Measurements from ENCODE around the gene PLA2G4D.

PLA2G4D gene

DNA sequence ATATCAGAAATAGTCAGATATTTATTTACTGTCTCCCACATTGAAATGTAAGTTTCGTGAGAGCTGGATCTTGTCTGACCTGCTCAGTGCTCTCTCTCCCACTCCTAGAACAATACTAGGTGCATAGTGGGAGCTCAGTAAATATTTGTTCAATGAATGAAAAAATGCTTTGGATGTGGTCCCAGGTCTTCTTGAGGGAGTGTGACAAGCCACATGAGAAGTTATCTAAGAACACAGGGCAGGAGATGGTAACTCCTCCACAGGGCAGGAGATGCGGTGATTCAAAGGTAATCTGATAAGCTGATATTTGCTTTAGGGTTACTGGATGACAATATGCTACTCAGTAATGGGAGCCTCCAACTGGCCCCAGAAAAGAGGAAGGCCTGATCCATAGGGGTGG, 47.8 kb downstream of the PLA2G4D start:
- DNase-seq, result no peak

DNA sequence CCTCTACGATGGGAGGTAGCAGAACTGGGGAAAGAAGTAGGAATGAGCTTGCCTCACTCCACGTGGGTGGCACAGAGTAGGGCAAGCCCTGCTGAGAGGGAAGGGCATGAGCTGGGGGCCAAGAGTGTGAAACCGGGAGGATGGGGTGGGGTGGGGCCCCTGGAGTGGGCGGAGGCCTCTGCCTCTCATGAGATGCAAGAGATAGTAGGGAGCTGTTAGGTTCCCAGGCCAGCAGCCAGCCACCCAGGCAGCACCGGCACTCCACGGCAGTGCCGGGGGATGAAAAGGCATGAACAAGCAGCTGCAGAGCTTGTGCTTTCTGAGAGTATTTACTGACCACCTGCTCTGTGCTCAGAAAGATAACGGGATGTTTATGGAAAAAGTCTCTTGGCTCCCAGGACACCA, 49.1 kb downstream of the PLA2G4D start:
- no peak for DNase-seq

DNA sequence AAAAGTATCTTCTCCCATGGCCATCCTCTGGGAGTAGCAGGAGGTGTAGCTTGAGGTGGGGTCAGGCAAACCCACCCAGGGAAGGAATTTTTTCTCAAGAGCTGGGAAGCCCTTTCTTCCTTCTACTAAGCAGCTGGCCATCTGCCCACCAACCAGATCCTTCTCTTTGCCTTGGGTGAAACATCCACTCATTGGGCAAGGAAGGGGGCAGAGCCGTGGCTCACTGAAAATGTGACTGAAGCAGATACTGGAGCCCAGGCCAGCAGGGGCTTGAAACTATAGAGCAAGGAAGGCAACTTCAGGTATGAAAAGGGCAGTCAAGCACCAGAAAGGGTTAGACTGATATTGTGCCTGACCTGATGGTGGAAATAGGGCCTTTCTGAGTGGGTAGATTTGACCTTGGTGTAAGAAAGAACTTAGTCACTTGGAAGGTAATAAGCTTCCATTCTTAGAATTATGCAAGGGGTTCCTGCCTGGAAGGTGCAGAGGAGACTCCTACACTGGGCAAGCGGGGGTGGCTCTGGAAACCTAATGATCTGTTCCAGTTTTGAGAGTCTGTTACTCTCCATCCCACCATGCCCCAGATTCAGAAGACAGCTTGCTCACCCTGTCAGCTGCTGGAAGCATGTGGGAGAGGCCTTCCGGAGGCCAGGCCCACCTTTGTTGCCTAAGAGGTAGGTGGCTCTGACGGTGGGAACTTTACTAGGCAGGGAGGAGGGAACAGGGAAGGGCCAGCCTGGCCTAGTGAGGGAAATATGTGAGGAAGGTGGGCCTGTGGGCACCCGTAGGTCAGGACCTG, 51.6 kb downstream of the PLA2G4D start:
- no peak for DNase-seq

DNA sequence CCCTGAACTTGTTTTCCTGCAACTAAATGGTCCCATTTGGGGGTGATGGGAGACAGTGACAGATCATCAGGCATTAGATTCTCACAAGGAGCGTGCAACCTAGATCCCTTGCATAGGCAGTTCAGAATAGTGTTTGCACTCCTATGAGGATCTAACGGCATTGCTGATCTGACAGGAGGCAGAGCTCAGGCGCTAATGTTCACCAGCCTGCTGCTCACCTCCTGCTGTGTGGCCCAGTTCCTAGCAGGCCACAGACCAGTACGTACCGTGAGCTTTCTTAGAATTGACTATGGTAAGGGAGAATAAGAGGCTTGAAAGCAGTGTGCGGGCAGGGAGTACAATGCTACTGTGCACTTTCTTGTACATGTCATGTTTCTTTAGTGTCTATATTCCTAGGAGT, 56.0 kb downstream of the PLA2G4D start:
- no peak for DNase-seq

DNA sequence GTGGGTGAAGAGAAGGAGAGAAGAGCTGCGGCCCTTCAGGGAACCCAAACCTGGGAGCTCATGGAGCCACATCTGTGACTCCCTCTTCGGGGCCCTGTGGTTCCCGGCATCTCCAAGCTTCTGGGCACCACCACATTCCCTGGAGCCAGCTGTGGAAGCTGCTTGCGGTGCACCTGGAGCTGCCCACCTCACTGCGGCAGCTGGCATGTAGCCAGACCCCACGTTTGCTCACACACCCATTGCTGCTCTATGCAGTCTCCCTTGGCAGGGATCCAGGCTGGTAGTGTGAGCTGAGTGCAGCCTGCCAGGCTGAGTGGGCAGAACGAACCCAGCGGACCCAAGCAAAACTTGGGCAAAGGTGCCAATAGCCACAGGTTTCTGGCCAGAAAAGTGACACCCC, 56.7 kb downstream of the PLA2G4D start:
- peak; percentile 19 for DNase-seq

DNA sequence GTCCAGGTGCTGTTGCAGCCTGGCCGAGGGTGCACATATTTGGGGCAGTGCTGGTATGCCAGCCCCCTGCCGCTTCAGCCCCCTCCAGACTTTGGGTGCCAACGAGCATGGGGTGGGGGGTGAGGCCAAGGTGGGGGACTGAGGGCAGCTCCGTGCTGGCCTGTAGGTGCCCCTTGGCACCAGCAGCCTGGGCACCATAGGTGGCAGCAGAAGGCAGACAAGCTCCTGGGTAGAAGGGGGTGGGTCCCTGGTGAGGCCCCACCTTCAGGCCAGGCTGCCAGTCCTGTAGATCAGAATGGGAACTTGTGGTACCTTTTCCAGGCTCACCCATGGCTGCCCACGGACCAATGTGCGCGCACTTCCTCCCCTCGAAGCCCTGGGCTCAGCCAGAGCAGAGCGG, 57.4 kb downstream of the PLA2G4D start:
- no peak for DNase-seq

DNA sequence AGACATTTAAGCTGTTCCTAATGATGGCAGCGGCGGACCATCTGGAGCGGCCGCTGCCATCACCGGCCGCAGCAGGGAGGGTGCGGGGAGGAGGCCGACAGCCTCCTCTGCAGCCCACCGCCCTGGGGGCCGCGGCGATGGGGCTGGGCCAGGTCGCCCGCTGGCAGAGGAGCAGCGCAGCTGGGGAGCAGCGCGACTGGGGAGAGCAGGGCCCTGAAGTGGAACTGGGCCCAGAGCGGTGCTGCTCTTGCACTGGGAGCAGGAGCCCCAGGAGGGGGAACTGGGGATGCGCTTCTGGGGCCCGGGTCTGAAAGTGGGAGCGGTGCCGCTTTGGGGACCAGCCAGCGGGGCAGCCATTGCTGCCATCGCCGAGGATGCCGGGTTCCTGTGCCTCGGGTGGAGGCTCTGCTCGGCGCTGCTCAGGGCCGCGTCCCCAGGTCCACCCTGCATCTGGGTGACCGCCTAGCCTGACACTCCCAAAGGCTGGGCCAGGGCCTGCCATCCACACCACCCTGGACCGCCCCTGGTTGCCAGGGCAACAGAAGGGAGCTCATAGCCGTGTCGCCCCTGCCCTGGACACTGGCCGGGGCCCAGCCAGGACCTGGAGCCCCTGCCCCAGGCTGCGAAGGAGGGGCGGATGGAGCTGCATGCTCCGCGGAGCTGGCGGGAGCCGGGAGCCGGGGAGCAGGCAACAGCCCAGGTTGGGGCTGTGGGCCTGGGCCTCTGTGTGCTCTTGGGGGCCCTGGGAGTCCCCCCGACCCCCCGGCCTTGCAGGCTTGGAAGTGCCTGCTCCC, 58.1 kb downstream of the PLA2G4D start:
- DNase-seq, result no peak

DNA sequence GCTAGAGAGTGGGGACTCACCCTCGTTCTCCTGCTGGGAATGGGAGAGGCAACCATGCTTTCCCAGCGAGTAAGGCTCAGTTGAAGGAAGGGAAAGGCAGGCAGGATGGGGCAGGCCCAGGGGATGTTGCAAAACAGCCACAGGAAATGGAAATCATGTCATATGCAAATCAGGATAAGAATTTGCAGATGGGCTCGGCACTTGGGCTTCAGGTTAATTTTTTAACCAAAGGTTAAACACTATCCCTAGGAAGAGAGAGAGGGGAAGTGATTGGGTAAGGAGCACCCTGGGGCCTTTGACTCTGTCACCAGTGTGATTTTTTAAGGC, 59.0 kb downstream of the PLA2G4D start:
- no peak for DNase-seq

DNA sequence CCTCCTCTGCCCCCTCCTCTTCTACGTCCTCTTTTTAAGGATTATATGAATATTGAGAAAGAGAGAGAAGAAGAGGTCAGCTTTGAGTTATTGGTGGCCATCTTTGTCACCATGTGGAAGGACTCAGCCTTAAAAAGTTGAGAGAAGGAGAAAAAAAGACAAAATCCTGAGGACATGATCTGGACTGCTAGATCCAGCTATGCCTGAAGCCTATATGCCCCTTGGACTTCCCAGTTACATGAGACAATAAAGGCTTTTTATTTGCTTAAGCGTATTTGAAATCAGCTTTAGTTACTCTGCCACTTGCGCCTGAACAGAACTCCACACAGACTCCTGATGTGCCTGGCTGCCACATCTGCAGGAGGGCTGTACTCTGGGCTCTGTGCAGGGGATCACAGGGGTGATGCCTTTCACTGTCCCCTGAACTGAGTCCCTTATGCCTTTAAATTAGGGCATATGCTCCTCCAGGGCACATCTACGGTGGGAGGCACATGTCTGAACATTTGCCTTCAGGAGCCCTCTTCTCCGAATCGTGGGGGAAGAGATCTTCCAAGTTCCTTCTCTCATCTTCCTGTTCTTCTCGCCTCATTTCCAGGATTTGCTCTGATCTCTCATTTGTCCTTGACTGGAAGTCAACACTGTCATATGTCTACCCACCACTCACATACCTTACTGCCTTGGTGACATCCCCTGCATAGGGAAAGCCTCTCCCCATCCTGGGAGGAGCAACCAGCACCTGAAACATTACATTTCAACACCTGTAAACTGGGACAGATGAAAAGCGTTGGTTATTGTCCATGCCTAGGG, 59.5 kb downstream of the PLA2G4D start:
- no peak for DNase-seq

DNA sequence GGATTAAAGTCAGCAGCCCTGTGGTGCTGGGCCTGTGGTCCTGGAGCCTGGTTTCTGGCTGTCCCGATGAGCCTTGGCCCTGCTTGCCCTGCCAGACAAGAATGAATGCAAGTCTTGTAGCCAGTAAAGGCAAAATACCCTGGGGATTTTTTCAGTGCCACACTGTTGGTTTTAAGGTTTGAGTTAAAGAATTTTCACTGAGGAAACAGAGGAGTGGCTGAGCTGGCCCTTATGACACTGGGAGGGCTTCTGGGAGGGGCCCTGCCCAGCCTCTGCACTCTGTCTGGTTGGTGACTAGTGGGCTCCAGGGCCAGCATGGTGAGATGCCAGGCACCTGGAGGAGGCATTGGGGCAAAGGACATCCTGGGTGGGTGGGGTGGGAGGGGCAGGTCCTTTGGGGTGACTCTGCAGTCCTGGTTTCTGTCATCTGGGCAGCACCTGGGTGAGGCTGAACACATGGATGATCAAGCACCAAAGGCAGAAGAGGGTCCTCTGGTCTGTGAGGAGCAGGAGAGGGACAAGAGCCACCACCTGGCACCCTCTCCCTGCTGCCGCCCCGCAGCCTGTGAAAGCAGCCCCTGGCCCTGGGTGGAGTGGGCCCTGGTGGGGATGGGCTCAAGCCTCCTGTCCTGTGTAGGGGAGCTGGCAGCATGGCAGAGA, 61.0 kb downstream of the PLA2G4D start:
- no peak for DNase-seq

DNA sequence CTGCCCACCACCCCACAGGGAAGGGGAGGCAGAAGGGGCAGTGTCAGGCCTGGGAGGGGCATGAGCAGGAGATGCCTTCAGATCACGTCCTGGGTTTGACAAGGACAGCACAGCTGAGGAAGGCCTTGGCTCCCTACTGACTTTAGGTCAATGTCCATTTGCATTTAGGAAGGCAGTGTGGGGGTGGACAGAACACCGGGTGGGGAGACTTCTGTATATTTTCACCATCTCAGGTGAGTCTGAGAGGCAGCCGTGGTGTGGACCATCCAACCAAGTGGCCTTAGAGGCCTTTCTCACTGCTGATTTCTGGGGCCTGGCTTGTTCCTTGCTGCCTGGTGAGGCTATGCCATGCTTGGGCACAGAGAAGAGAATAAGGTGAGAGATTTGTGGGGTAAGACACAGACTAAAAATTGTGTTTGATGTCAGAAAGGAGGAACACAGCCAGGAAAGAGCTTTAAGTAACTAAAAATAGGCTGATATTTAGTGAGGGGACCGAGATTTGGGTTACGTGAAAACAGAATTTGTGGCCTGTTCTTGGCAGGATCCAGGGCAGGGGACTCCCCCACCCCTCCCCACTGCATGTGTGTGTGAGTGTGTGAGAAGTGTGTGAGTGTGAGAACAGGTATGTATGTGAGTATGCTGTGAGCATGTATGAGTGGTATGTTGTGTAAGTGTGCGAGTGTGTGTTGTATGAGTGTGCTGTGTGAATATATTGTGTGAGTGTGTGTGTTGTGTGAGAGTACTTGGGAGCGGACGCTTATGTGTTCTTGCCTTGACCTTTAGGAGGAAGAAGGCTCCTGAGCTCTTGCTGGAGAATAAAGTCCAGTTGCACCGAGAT, 61.8 kb downstream of the PLA2G4D start:
- DNase-seq, result no peak

DNA sequence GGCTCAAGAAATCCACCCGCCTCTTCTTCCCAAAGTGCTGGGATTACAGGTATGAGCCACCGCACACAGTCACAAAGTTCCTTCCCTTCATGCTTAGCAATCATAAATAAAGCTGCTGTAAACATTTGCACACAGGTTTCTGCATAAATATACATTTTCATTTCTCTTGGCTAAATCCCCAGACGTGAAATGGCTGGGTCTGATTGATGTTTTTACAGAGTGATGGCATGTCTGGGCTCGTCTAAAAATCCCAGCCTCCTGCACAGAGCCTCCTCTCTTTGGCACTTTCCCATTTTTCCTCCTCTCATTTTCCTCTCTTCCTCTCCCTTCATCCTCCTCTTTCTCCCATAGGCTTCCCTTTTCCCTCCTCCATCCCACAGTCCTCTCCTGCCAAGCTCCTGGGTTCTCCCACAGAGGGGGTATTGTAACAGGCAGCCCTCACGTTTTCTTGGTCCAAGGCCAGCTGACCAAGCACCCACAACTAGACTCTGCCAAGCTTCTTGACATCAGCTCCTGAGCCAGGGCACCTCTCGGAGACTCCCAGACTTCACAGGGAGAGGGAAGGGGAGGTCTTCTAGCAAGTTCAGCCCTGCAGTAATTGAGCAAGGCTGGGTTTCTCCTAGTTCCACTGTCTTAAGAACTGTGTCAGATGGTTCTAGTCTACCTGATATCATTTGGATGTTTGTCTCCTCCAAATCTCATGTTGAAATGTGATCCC, 63.0 kb downstream of the PLA2G4D start:
- DNase-seq, result no peak

DNA sequence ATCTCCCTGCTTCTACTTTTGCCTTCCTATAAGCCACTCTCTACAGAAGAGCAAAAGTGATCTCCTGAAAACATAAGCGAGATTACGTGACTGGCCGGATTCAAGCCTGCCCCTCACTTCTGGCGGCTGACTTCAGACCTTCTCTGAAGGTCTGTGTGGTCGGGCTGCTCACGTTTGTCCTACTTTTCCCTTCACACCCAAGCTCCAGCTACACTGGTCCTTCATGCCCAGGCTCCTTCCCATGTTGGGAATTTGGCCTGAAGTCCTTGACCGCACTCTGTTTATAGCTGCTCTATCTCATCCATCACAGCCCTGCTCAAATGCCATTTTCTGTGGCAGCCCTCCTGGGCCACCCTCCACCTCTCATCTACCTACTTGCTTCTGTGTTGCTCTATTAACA, 66.8 kb downstream of the PLA2G4D start:
- DNase-seq, result no peak

DNA sequence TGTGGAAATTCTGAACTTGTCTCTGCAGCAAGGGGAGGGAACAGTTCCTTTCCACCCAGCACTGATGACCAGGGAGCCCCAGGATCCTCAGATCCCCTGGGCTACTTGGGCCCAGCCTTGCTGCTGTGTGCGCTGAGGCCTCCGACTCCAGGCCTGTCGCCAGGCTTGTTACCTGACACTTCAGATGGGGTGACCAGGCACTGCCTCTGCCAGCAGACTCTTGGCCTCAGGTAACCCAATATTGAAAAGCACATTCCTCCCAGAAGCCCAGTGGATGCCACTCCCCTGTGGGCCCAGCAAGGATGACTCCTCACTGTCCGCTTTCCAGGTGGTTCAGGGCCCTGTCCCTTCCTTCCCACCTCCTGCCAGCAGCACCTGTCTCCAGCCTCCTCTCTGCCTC, 70.1 kb downstream of the PLA2G4D start:
- no peak for DNase-seq

DNA sequence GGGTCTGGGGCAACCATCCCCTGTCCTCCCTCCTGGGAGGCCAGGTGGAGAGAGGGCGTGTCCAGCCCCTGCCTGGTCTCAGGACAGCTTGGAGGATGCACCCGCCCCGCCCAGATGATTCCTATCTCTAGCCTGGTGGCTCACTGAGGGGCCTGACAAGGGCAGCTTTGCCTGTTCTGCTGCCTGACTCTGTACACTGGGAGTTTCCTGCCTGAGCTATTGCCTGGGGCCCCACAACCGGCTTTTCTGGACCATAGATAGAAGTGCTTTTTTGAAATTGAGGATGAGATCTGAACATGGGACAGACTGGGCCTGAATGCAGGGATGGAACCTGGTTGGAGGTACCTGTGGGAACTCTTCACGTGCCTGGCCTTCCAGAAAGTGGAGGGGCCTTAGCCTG, 72.8 kb downstream of the PLA2G4D start:
- no peak for DNase-seq

DNA sequence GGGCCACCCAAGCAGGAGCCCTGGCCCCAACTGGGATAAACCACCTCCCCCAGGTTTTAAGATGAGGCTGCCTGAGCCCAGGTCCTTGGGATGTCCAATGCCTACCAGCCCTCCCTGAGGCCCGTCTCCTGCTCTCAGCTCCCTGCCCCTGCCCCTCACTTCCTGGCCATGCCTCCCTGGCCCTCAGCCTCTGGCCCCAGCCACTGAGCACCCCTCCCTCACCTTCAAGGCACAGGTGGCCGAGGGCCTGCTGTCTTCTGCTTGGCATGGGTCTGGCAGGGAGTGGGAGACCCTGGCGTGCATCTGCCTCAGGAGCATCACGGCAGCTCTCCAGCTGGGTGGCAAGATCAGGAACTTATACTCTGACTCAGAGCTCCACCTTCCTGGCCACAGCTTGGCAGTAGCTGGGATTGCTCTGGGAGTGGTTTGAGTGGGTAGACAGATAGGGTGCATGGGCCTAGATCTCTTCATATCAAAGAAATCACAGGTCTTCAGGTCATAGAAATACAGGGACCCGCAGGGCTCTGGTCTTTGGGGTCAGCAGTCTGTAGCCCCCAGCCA, 73.6 kb downstream of the PLA2G4D start, which contains the start of gene PLA2G4E:
PLA2G4E (minus strand) TSS at position 330 of the 561 bp plus-strand sequence; CDS start at position 318, 12 bp downstream.
- no peak for DNase-seq

DNA sequence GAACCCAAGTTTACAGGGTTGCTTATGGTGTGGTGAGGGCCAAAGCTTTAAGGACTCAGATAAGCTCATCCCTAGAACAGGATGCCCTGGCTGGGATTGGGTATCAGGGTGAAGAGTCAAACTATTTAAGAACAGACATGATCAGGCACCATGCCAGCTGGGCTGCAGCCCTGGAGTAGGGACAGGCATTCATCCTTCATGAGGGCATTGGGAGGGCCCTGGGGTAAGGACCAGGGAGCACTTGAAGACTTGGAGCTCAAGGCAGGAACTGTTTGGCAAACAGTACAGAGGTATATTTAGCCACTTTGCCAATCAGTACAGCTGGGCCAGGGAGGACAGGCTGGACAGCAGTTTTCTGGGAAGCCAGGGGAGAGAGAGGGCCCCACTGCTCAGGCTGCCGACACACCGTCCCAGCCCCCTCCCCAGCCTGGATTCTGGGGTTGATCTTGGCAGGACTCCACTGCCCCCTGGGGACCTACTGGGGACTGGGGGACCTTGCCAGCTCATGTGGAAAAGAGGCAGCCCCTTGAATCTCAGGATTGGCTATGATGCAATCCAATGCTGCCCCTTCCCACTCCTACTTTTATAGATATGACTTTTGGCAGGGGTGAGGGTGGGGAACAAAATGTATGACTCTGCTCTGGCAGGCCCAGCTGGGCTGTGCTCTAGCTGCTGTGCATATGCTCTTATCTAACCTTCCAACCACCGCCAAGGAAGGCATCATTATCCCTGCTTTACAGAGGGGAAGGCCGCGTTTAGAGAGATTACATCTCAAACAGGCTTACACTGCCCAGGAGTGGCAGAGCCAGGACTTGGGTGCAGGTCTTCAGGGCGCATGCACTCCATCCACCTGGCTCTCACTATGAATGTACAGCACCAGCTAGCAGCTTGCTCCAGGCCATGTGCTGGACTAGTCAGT, 75.8 kb downstream of the PLA2G4D start:
- DNase-seq, result no peak

Measured in NCI-H748 treated with DMSO at 0.1 percent for 48 hours (cell line).